Esophagus muscularis mucosa (tissue), 3 donors: ENCODE results near the gene CAV3.
"Not testable (repeated sequence)": the region's sequence is repeated elsewhere in the genome, so short reads cannot be mapped to it uniquely, and the experiment has no call there.

ENCODE experiments used
- CTCF ChIP-seq, 3 experiments: fragments of 200-600 bp in 2 of 3; fragments of 450-650 bp in 1 of 3; sonication (generic) in 2 of 3; IDR thresholded peaks; one replicate each; pipeline ENCODE4 v1.5.1; 2017 to 2019; ENCODE audit warnings: antibody characterized with exemption in 3 of 3, mild to moderate bottlenecking in 2 of 3, moderate library complexity in 1 of 3
- POLR2A ChIP-seq: fragments of 450-650 bp; IDR thresholded peaks from one replicate; pipeline ENCODE4 v1.6.1; 2017; ENCODE audit warnings: antibody characterized with exemption, moderate library complexity, mild to moderate bottlenecking, low read depth

GRCh38 chr3:8715757-8716156, 17.8 kb upstream of the CAV3 start:
- not testable (repeated sequence) for TF ChIP-seq CTCF (IDR thresholded peaks at IDR 0.05); POLR2A
